Hippocampal formation (tissue), 2 donors: Measurements from ENCODE around the gene RHEX.
"Not testable (repeated sequence)": the region's sequence is repeated elsewhere in the genome, so short reads cannot be mapped to it uniquely, and the experiment has no call there.

Source experiments
- DNase-seq, 2 donors: peaks; one replicate each; lab custom pipeline; 2025; lab: John Stamatoyannopoulos, UW

The RHEX gene

GRCh38 chr1:206059355-206059915, 6.5 kb downstream of the RHEX start:
- no peak for DNase-seq

- no peak for DNase-seq
These were observed 7.9 kb downstream of the RHEX start for GRCh38 chr1:206060844-206061243.

GRCh38 chr1:206062464-206062863, 9.5 kb downstream of the RHEX start:
- no peak for DNase-seq

- DNase-seq: not testable (repeated sequence)
These were observed 11.0 kb downstream of the RHEX start for GRCh38 chr1:206064001-206064400.

GRCh38 chr1:206064501-206064900, 11.5 kb downstream of the RHEX start:
- DNase-seq: not testable (repeated sequence)

- DNase-seq: no peak
These were observed 12.7 kb downstream of the RHEX start for GRCh38 chr1:206065547-206066145.

- no peak for DNase-seq
These were observed 13.7 kb downstream of the RHEX start for GRCh38 chr1:206066479-206067171.

GRCh38 chr1:206067486-206068227, 14.7 kb downstream of the RHEX start:
- no peak for DNase-seq

GRCh38 chr1:206068314-206068713, 15.3 kb downstream of the RHEX start:
- DNase-seq: no peak

GRCh38 chr1:206070627-206071304, 17.8 kb downstream of the RHEX start:
- no peak for DNase-seq

- no peak for DNase-seq
These were observed 21.9 kb downstream of the RHEX start for GRCh38 chr1:206074839-206075238.

GRCh38 chr1:206075786-206076755, 23.1 kb downstream of the RHEX start:
- DNase-seq: no peak

- no peak for DNase-seq
These were observed 26.2 kb downstream of the RHEX start for GRCh38 chr1:206079135-206079534.

- no peak for DNase-seq
These were observed 27.2 kb downstream of the RHEX start for GRCh38 chr1:206080026-206080820.

GRCh38 chr1:206081856-206082255, 28.9 kb downstream of the RHEX start:
- DNase-seq: no peak

- no peak for DNase-seq
These were observed 30.1 kb downstream of the RHEX start for GRCh38 chr1:206082831-206083695.

- no peak for DNase-seq
These were observed 30.8 kb downstream of the RHEX start for GRCh38 chr1:206083750-206084149.

- DNase-seq: no peak
These were observed 34.1 kb downstream of the RHEX start for GRCh38 chr1:206087091-206087490.

GRCh38 chr1:206089341-206089740, 36.4 kb downstream of the RHEX start:
- no peak for DNase-seq
